C1 segment of cervical spinal cord (tissue), 14 donors: ENCODE data around the gene VGLL4.
A peak's percentile ranks its signal among the peaks of the same experiment; 100 is the strongest.

Experiments used
- DNase-seq, 14 donors: peaks; one replicate each; lab custom pipeline; 2025; lab: John Stamatoyannopoulos, UW

Gene VGLL4

DNA sequence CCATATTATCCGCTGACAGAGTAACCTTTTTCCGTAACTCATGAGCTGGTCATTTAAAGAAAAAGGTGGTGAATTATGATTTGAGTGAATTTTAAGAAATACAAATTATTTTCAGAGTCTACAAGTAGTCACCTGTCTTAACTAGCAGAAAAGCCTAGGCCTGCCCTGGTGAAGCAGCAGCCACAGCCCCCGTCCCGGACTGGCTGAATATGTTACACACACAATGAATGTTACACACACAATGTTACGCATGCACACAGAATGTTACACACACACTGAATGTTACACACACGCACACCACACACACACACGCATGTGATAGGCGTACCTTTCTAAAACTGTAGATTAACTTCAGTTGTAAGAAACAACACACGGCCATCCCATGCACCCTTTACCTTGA lies 77.8 kb downstream of the VGLL4 start:
- DNase-seq: no peak

GRCh38 chr3:11565492-11565891 lies 78.2 kb downstream of the VGLL4 start:
- DNase-seq: no peak

DNA sequence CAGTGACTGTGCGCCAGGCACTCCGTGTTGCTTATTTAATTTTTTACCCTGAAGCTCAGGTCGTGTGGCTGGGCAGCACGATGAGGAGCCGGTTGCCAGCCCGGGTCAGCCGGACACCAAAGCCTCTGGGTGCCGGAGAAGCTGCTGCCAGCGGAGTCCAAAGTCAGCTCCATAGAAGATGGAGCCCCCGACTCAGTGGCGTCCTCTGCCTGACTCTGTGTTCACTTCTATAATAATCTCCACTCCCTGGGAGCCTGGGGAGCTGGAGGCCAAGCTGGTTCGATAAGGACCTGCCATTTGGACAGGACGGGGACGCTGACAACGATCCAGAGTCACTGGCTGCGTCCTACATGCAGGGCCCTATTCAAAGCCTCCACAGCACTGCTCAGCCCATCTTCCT lies 78.6 kb downstream of the VGLL4 start:
- no peak for DNase-seq

- DNase-seq: no peak
These were observed 79.1 kb downstream of the VGLL4 start for GRCh38 chr3:11564577-11565001.

DNA sequence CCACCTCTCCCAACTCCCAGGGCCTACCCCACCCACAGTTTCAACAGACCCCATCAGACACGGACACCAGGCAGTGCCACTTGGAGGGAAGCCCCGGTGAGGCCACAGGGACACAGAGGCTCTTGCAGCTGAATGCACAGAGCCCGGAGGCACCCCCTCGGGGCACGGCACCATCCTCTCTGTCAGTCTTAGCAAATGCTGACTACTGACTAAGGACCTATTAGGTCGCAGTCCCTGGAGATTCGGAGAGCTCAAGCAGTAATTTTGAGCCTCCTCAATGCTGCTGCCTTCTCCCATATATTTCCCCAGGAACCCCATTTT lies 79.9 kb downstream of the VGLL4 start:
- DNase-seq: no peak

DNA sequence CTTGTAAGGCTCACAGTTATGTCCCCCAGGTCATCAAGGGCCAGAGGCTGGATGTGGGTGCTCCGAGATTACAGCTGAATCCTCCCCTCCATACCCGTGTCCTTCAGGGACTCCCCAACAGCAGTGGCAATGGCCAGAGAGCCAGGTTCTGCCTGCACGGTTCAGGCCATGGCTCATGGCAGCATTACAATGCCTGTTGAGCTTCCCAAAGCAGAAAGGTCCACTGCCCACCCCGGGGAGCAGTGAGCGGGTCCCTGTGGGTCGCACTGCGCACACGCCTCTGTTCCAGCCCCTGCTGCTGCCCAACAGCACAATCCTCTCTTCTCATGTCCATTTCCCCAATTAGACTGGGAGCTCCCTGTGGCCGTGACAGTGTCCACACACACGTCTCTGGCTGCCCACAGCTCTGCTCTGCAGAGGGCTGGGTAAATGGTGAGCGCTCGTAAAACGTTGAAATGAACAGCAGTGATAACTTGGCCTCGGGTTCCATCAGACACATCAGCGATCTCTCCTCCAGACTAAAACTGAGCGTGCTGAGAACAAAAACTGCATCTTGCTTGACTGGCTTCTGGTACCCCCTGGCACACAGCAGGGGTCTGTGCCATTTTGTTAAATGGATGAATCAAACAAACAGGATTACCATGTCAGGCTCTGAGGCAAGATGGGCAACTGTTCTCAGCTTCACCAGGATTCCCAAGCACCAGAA lies 80.4 kb downstream of the VGLL4 start:
- DNase-seq: no peak

DNA sequence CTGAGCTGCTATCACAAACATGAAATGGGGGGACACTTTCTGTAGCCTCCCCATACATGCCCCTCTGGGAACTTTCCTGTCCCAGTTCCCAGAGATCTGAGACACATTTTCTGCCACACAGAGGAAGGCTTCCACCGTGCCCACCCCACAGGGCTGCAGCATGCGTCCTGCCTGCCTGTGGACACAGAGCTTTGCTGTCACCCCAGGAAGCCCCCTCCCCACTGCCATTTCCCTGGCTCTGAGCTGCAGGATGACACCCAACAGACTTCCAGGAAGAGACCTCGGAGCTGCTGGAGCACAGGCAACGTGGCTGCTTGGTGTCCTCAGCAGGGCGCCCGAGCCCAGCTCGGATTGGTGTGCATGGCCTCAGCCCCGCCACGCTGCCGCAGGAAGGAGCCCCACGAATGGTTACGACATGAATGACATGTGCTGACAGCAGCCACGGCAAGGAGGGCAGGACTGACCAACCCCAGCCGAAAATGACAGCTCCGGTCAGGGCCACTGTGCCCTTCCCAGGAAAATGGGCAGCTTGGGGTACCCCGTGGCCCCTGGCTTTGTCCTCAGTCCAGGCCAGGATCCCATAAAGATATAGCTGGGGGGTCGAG lies 81.3 kb downstream of the VGLL4 start:
- DNase-seq: no peak

DNA sequence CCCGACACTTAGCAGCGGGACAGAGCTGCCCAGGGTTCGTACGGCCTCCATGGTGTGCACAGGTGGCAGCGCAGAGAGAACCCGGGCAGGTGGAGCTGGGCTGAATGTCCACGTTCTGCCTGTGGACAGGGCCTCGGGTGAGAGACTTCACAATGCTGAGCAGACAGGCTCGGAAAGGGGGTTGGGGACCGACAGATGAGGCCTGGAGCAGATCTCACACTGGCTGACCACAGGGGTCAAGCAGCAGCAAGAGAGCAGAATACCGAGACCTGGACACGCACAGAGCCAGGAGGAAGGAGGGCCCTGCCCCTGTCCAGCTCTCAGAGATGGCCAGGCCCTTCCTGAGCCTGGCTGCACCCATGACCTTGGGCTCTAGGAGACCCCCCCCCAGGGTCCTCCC lies 83.0 kb downstream of the VGLL4 start:
- DNase-seq: no peak

DNA sequence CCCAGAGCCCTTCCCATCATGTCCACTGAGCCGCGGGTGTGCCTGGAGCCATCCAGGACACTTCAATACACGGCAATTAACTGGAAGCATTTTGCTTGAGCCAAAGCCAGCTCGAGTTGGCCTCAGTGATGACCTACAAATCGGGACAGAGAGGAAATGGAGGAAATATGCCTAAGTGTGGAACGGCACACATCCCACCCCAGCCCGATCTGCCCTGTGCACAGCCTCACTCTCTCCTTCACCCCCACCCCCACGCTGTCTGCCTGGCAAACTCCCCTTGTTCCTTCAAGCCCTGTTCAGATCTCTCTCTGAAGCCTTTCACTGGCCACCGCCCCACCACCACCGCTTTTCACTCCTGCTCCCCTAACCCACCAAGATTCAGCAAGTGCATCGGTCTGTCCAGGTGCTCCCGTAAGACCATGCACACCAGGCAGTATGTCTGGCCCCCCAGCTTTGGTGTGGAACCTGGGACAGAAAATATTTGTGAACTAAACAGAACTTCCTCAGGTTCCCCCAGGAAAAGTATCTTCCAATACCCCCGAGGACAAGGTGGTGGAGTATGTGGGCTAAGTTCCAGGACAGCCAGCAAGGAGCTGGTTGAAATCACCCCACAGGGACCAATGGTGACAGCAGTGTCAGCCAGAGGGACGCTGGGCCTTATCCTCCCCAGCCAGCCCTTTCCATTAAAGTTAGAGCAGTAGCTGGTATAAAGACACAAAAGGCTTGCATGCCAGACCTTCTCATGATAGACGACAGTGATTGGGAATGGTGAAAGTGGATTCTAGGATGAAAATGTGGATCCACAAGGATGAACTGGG lies 83.7 kb downstream of the VGLL4 start:
- peak in 3 of 14 donors; percentile 30 to 58 (median 32) for DNase-seq

GRCh38 chr3:11558918-11559815 lies 84.5 kb downstream of the VGLL4 start:
- DNase-seq: peak in 2 of 14 donors; percentile 28 to 58

- no peak for DNase-seq
These were observed 85.3 kb downstream of the VGLL4 start for GRCh38 chr3:11558411-11558903.

- peak in 1 of 14 donors; percentile 44 for DNase-seq
These were observed 85.7 kb downstream of the VGLL4 start for GRCh38 chr3:11558002-11558401.

DNA sequence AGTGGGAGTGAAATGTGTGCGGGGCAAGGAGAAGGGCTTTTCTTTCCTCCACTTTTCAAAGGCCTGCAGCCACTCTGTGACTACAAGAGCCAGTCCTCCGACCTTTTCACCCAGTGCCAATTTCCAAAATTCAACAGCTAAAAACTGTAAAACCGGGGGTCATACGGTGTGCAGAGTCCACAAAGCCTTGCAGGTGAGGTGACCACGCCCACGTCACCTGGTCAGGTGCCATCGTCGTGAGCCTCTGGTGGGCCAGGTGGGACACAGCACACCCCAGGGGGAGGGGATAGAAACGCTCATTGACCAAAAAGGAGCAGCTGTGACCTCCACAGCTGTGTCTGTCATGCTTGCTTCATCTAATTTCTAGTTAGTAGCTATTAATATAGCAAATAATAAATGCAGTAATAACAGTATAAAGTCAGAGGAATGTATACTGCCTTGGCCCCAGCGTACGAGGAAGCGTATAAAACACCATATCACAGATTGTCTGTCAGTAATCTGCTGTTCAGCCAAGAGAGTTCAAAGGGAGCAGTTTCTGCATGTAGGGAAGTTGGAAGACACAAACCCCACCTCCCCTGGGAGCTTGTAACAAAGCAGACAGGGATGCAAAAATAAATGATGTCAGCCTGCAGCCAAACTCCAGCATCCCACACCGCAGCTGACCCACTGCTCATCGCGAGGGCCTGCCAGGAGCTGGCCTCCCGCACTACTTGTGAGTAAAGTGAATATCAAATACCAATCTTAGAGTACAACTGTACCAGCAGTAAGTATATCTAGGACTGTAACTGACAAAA lies 86.7 kb downstream of the VGLL4 start:
- peak in 1 of 14 donors; percentile 24 for DNase-seq

DNA sequence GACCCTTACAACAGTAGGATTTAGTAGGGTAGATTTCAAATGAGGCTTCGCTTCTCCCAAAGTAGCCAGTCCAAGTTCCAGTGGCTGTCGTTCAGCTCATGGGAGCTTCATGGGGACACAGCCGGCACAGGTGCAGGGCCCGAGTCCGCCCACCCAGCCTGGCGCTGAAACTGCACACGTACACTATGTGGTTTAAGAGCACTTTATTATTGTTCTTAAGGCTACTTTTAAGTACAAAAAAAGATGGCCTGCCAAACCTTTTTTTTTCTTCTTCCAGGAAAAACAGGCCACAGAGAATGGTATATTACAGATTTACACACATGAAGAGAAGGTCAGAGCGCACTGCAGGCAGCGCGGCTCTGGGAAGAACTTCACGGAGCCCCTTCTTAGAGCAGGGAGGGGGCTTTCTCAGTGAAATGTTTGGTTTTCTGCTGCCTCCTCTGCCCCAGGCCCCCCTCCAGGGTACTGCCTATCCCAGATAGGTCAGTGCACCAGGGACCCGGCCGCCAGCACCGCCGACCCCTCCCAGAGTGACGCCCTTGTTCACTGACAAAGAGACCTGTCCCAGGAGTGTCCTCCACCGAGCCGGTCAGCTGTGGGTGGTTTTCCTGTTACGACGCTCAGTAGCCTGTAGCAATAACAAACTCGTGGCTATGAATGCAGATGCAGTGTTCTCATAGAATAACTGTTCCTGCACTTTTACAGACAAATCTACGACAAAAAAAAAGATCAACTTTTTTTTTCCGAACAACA lies 87.7 kb downstream of the VGLL4 start:
- no peak for DNase-seq

DNA sequence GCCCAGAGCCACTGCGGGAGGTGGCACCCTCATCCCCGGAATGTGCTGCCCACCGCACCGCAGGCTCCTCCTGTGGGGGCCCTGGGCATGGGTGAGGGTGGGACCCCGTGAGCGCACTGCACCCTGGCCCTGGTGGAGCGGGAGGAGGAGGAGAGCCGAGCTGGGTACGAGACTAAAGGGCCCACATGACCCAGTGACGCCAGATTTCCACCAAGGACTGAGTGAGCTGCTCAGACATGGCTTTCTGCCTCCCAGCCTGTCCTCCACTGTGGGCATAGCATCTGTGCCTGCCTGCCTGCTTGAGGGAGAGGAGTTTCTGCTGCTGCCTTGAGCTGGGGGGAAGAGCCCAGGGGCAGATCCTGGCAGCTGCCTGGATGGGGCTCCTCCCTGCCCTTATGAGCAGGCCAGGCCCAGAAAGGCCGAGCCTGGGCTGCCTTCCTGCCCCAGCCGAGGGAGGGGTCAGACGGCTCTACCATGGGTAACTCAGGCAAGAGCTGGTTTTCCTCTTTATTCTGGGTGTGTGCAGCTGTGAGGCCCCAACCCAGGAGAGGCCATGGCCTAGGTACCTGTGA lies 88.4 kb downstream of the VGLL4 start:
- peak in 1 of 14 donors; percentile 38 for DNase-seq

DNA sequence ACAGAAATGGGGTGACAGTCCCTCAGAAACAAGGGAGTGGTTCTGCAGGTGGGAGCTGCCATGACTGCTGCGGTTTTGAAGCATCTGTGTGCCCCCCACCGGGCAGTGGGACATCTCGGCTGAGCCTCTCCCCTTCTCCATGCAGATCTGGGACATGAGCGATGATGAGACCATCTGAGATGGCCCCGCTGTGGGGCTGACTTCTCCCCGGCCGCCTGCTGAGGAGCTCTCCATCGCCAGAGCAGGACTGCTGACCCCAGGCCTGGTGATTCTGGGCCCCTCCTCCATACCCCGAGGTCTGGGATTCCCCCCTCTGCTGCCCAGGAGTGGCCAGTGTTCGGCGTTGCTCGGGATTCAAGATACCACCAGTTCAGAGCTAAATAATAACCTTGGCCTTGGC lies 89.0 kb downstream of the VGLL4 start:
- DNase-seq: no peak

DNA sequence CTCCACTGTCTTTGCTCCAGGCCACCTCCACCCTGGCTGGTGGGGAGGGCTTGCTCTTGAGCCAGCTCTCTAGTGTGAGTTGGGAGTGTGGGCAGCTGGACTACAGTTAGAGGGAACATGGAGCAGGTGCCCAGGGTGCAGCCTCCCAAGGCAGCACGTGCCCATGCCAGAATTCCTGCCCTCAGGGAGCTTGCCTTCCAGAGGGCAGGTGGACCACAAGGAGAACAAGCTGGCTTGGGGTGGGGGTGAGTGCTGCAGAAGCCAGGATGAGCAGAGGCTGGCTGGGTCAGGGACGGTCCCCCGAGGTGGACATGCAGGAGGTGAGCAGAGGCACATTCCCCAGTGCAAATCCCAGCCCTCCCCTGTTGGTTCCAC lies 89.5 kb downstream of the VGLL4 start:
- no peak for DNase-seq

DNA sequence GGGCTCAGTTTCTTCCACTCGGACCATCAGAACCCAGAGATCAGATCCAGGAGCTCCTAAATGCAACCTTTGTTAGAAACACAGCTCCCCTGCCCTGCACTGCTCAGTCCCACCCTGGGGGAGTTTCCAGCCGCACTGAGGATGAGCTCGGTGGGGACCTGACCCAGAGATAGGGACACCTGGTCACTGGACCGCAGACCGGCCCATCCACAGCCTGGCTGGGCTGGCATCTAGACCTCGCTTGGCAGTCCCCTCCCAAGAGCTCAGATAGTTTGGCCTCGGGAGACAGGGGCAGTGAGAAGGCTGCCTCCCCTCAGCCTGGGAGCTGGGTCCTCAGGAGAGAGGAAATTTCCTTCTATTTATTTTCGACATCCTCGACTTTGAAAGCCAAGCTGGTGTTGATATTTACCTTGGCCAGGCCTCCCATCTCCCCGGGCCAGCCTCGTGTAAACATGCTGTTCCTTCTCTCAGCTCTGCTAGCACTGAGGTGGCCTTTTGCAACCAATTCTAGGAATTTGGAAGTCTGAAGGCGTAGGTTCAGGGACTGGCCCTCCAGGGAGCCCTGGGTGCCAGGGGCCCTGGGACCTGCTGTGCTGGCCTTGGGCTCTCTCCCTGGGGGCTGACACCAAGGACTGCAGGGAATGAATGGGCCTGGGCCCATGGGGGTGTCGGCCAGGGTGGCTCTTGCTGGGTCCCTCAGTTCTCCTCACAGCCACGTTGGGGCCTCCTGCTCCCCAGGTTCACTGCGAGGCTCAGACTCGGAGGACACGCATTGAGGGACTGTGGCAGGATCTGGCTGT lies 90.1 kb downstream of the VGLL4 start:
- DNase-seq: peak in 1 of 14 donors; percentile 53
